Peyer's patch (tissue), 4 donors: ENCODE data around the gene HSPH1. TPM values are rescaled to one million over a fixed set of nuclear protein-coding genes. Genes with fewer than 3 reads are reported as not detected.

Experiments used
- DNase-seq, 3 donors: peaks; one replicate each; pipeline ENCODE4 v3.0.0-alpha.2; 2017 to 2019
- H3K27ac ChIP-seq, 4 donors: fragments of 200-600 bp; sonication (generic); one replicate each; pipeline ENCODE4 v1.5.1; 2016 to 2019
- H3K27me3 ChIP-seq, 2 donors: fragments of 200-600 bp; sonication (generic); one replicate each; pipeline ENCODE4 v1.5.1; 2019
- H3K36me3 ChIP-seq, 3 donors: fragments of 200-600 bp; sonication (generic); one replicate each; pipeline ENCODE4 v1.5.1; 2016 to 2019
- H3K4me1 ChIP-seq, 4 donors: fragments of 200-600 bp; sonication (generic); one replicate each; pipeline ENCODE4 v1.5.1; 2016 to 2019
- H3K4me3 ChIP-seq, 4 donors: fragments of 200-600 bp; sonication (generic); 1 replicate in 3 of 4; 2 replicates in 1 of 4; pipeline ENCODE4 v1.5.1; 2016 to 2019; ENCODE audit warnings: mild to moderate bottlenecking in 1 of 4
- H3K9me3 ChIP-seq, 4 donors: fragments of 200-600 bp; sonication (generic); one replicate each; pipeline ENCODE4 v1.5.1; 2016 to 2019; ENCODE audit warnings: mild to moderate bottlenecking in 1 of 4
- CTCF ChIP-seq, 6 experiments: fragments of 450-650 bp in 4 of 6; fragments of 200-600 bp in 2 of 6; sonication (generic) in 1 of 6; IDR thresholded peaks; one replicate each; pipeline ENCODE4 v1.5.1; 2017 to 2019; ENCODE audit warnings: antibody characterized with exemption in 6 of 6, mild to moderate bottlenecking in 3 of 6, moderate library complexity in 1 of 6
- POLR2A ChIP-seq, 2 donors: fragments of 450-650 bp; IDR thresholded peaks; one replicate each; pipeline ENCODE4 v1.5.1; 2017; ENCODE audit warnings: antibody characterized with exemption in 2 of 2, mild to moderate bottlenecking in 2 of 2, moderate library complexity in 2 of 2
- total RNA-seq, 4 donors: library from RNA; depleted of rRNA; stranded (reverse); fragments of >200 nt; gene quantifications; one replicate each; pipeline ENCODE4 v1.1.0, GENCODE V29; 2016

HSPH1 gene
- total RNA-seq, 4 donors from 2014 or later = 16.9 to 66.8 (median 27.5) TPM

- H3K4me3 ChIP-seq = no peak overlapping the region
- H3K27me3 ChIP-seq = no peaks in the 10 kb centered on the region
- no peak for DNase-seq
- H3K36me3 ChIP-seq = no peaks in the 10 kb centered on the region
- no peaks in the 10 kb centered on the region for H3K4me1 ChIP-seq
- no peaks in the 10 kb centered on the region for H3K9me3 ChIP-seq
- H3K27ac ChIP-seq = no peak overlapping the region
- TF ChIP-seq CTCF (IDR thresholded peaks at IDR 0.05) = no peak
- TF ChIP-seq POLR2A (IDR thresholded peaks at IDR 0.05) = no peak
Measured at GRCh38 chr13:31110169-31110568, 51.5 kb downstream of the HSPH1 start.

- Histone ChIP-seq H3K27ac (no peak overlapping the region), H3K4me3 (no peak overlapping the region), H3K4me1 (no peaks in the 10 kb centered on the region), H3K36me3 (no peaks in the 10 kb centered on the region), H3K27me3 (no peaks in the 10 kb centered on the region), H3K9me3 (no peaks in the 10 kb centered on the region)
- no peak for DNase-seq
- no peak for TF ChIP-seq POLR2A (IDR thresholded peaks at IDR 0.05)
- no peak for TF ChIP-seq CTCF (IDR thresholded peaks at IDR 0.05)
Measured at GRCh38 chr13:31107109-31107508, 54.6 kb downstream of the HSPH1 start.

GRCh38 chr13:31105856-31106255, 55.8 kb downstream of the HSPH1 start:
- Histone ChIP-seq H3K27ac (no peak overlapping the region), H3K36me3 (no peaks in the 10 kb centered on the region), H3K4me3 (no peak overlapping the region), H3K9me3 (no peaks in the 10 kb centered on the region), H3K4me1 (no peaks in the 10 kb centered on the region), H3K27me3 (no peaks in the 10 kb centered on the region)
- no peak for DNase-seq
- TF ChIP-seq POLR2A (IDR thresholded peaks at IDR 0.05) = no peak
- TF ChIP-seq CTCF (IDR thresholded peaks at IDR 0.05) = no peak

- TF ChIP-seq CTCF (IDR thresholded peaks at IDR 0.05) (no peak), POLR2A (IDR thresholded peaks at IDR 0.05) (no peak)
- H3K4me3 ChIP-seq = no peak overlapping the region
- no peak overlapping the region for H3K27ac ChIP-seq
- no peaks in the 10 kb centered on the region for H3K4me1 ChIP-seq
- no peaks in the 10 kb centered on the region for H3K9me3 ChIP-seq
- no peaks in the 10 kb centered on the region for H3K27me3 ChIP-seq
- no peak for DNase-seq
- no peaks in the 10 kb centered on the region for H3K36me3 ChIP-seq
Measured at GRCh38 chr13:31105020-31105795, 56.5 kb downstream of the HSPH1 start.

- Histone ChIP-seq H3K4me1 (no peaks in the 10 kb centered on the region), H3K36me3 (no peaks in the 10 kb centered on the region), H3K4me3 (no peak overlapping the region), H3K27ac (no peak overlapping the region), H3K27me3 (no peaks in the 10 kb centered on the region), H3K9me3 (no peaks in the 10 kb centered on the region)
- DNase-seq = no peak
- no peak for TF ChIP-seq CTCF (IDR thresholded peaks at IDR 0.05)
- TF ChIP-seq POLR2A (IDR thresholded peaks at IDR 0.05) = no peak
Measured at GRCh38 chr13:31102905-31103304, 58.8 kb downstream of the HSPH1 start.
